ENCODE measurements around the gene KATNAL2. TPM values are rescaled to one million over a fixed set of nuclear protein-coding genes. Genes with fewer than 3 reads are reported as not detected.

KATNAL2 gene
- total RNA-seq, 1 experiment from 2014 or later: 2.0 TPM

GRCh38 chr18:46946656-46947282 is 29.4 kb downstream of the KATNAL2 start:
- Histone ChIP-seq H3K27ac (ENCODE audit: low read length) (no peak overlapping the region), H3K36me3 (ENCODE audit: low read depth, low read length) (no peaks in the 10 kb centered on the region), H3K9ac (ENCODE audit: low read length) (no peak overlapping the region), H3K9me3 (ENCODE audit: low read length) (no peaks in the 10 kb centered on the region), H3K79me2 (ENCODE audit: low read length) (no peaks in the 10 kb centered on the region), H3K4me2 (ENCODE audit: low read length) (no peak overlapping the region), H3K4me3 (ENCODE audit: low read length) (no peak overlapping the region), H3K9me2 (replicated peaks; ENCODE audit: low read length) (no peaks in the 10 kb centered on the region), H2AFZ (ENCODE audit: low read length) (no peak overlapping the region), H4K20me1 (ENCODE audit: low read length) (no peaks in the 10 kb centered on the region), H3F3A (ENCODE audit: low read length, unreplicated experiment) (no peaks in the 10 kb centered on the region), H3K4me1 (ENCODE audit: insufficient read depth, low read length) (no peaks in the 10 kb centered on the region), H3K27me3 (ENCODE audit: low read length) (no peaks in the 10 kb centered on the region)
- no TSS peak for BruUV-seq (replicated peaks)
- ChIA-PET CTCF (no interaction called here), POLR2A (ENCODE audit: unreplicated experiment) (no interaction called here)
- no peak for ATAC-seq
- TF ChIP-seq CTCF (conservative IDR thresholded peaks at IDR 0.05; ENCODE audit: low read depth, low read length): no peak
- no peak for TF ChIP-seq EZH2 (IDR thresholded peaks at IDR 0.05; ENCODE audit: low read length, unreplicated experiment)
- TF ChIP-seq EZH2phosphoT487 (IDR thresholded peaks at IDR 0.05; ENCODE audit: borderline replicate concordance, low read length): no peak
- intact Hi-C loops (cut with micrococcal nuclease): no loop called here
- no peak for DNase-seq

GRCh38 chr18:46950064-46950656 is 32.8 kb downstream of the KATNAL2 start:
- H3K4me2 ChIP-seq (ENCODE audit: low read length): no peak overlapping the region
- no peaks in the 10 kb centered on the region for H3K9me3 ChIP-seq (ENCODE audit: low read length)
- H3K36me3 ChIP-seq (ENCODE audit: low read depth, low read length): no peaks in the 10 kb centered on the region
- H3K9me2 ChIP-seq (replicated peaks; ENCODE audit: low read length): no peaks in the 10 kb centered on the region
- DNase-seq (peak; percentile 6), ATAC-seq (no peak)
- intact Hi-C loops (cut with micrococcal nuclease): no loop called here
- H3K27ac ChIP-seq (ENCODE audit: low read length): no peak overlapping the region
- no peaks in the 10 kb centered on the region for H4K20me1 ChIP-seq (ENCODE audit: low read length)
- no peak overlapping the region for H3K4me3 ChIP-seq (ENCODE audit: low read length)
- ChIA-PET POLR2A (ENCODE audit: unreplicated experiment) (no interaction called here), CTCF (no interaction called here)
- H3F3A ChIP-seq (ENCODE audit: low read length, unreplicated experiment): no peaks in the 10 kb centered on the region
- no peaks in the 10 kb centered on the region for H3K79me2 ChIP-seq (ENCODE audit: low read length)
- TF ChIP-seq EZH2 (IDR thresholded peaks at IDR 0.05; ENCODE audit: low read length, unreplicated experiment): no peak
- peak; percentile 54; the same call in 1 of the 2 replicates for TF ChIP-seq CTCF (conservative IDR thresholded peaks at IDR 0.05; ENCODE audit: low read depth, low read length)
- no peak for TF ChIP-seq EZH2phosphoT487 (IDR thresholded peaks at IDR 0.05; ENCODE audit: borderline replicate concordance, low read length)
- H2AFZ ChIP-seq (ENCODE audit: low read length): no peak overlapping the region
- no peak overlapping the region for H3K9ac ChIP-seq (ENCODE audit: low read length)
- H3K27me3 ChIP-seq (ENCODE audit: low read length): no peaks in the 10 kb centered on the region
- no peaks in the 10 kb centered on the region for H3K4me1 ChIP-seq (ENCODE audit: insufficient read depth, low read length)
- no TSS peak for BruUV-seq (replicated peaks)

- no peaks in the 10 kb centered on the region for H4K20me1 ChIP-seq (ENCODE audit: low read length)
- TF ChIP-seq CTCF (conservative IDR thresholded peaks at IDR 0.05; ENCODE audit: low read depth, low read length) (no peak), EZH2phosphoT487 (IDR thresholded peaks at IDR 0.05; ENCODE audit: borderline replicate concordance, low read length) (no peak), EZH2 (IDR thresholded peaks at IDR 0.05; ENCODE audit: low read length, unreplicated experiment) (no peak)
- no peaks in the 10 kb centered on the region for H3K4me1 ChIP-seq (ENCODE audit: insufficient read depth, low read length)
- intact Hi-C loops (cut with micrococcal nuclease): no loop called here
- H3K9ac ChIP-seq (ENCODE audit: low read length): no peak overlapping the region
- no peaks in the 10 kb centered on the region for H3K9me2 ChIP-seq (replicated peaks; ENCODE audit: low read length)
- H3F3A ChIP-seq (ENCODE audit: low read length, unreplicated experiment): no peaks in the 10 kb centered on the region
- H3K4me3 ChIP-seq (ENCODE audit: low read length): no peak overlapping the region
- H2AFZ ChIP-seq (ENCODE audit: low read length): no peak overlapping the region
- POLR2A ChIA-PET (ENCODE audit: unreplicated experiment): no interaction called here
- H3K36me3 ChIP-seq (ENCODE audit: low read depth, low read length): no peaks in the 10 kb centered on the region
- DNase-seq: no peak
- ATAC-seq: no peak
- no TSS peak for BruUV-seq (replicated peaks)
- H3K79me2 ChIP-seq (ENCODE audit: low read length): no peaks in the 10 kb centered on the region
- H3K27me3 ChIP-seq (ENCODE audit: low read length): no peaks in the 10 kb centered on the region
- CTCF ChIA-PET: no interaction called here
- no peaks in the 10 kb centered on the region for H3K9me3 ChIP-seq (ENCODE audit: low read length)
- no peak overlapping the region for H3K27ac ChIP-seq (ENCODE audit: low read length)
- no peak overlapping the region for H3K4me2 ChIP-seq (ENCODE audit: low read length)
These were observed 35.8 kb downstream of the KATNAL2 start for GRCh38 chr18:46953195-46953594.

Measured in PC-3 (cell line).